Measurements from ENCODE around the gene ATOX1.
"Not testable (repeated sequence)": the region's sequence is repeated elsewhere in the genome, so short reads cannot be mapped to it uniquely, and the experiment has no call there.

ATOX1 gene

GRCh38 chr5:151734064-151734408, 24.4 kb downstream of the ATOX1 start:
- DNase-seq (ENCODE audit: low spot score) = no peak

GRCh38 chr5:151733358-151734063, 24.9 kb downstream of the ATOX1 start:
- no peak for FAIRE-seq
- DNase-seq (ENCODE audit: low spot score) = no peak

More at GRCh38 chr5:151734064-151734408, 24.4 kb downstream of the ATOX1 start:
- no peak for FAIRE-seq

GRCh38 chr5:151730381-151730780, 28.1 kb downstream of the ATOX1 start:
- no peak for FAIRE-seq
- DNase-seq (ENCODE audit: low spot score) = no peak

DNA sequence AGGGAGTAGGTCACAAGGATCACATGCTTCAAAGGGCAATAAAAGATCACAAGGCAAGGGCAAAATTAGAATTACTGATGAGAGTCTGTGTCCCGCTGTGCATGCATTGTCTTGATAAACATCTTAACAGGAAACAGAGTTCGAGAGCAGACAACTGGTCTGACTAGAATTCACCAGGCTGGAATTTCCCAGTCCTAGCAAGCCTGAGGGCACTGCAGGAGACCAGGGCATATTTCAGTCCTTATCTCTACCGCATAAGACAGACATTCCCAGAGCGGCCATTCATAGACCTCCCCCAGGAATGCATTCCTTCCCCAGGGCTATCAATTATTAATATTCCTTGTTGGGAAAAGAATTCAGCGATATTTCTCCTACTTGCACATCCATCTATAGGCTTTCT, 28.8 kb downstream of the ATOX1 start:
- DNase-seq (ENCODE audit: low spot score) = peak; percentile 13
- not testable (repeated sequence) for FAIRE-seq

GRCh38 chr5:151724360-151724759, 34.1 kb downstream of the ATOX1 start:
- no peak for DNase-seq (ENCODE audit: low spot score)
- FAIRE-seq = no peak

DNA sequence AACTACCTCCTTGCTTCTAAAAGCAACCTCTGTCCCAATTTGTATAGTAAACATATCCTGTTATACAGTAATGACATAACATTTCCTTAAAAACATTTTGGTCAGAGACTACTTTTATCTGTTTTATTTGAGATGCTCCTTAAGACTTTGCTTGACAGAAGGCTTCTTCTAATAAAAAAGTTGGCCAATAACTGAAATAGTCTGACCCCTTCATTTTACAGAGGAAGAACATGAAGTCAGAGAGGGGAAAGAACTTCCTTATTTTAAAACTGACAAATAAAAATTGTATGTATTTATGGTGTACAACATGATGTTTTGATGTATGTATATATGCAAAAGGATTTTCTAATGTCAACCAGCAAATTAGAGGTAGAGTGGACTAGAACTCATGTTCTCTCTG, 35.9 kb downstream of the ATOX1 start:
- DNase-seq (ENCODE audit: low spot score) (no peak), FAIRE-seq (no peak)

DNA sequence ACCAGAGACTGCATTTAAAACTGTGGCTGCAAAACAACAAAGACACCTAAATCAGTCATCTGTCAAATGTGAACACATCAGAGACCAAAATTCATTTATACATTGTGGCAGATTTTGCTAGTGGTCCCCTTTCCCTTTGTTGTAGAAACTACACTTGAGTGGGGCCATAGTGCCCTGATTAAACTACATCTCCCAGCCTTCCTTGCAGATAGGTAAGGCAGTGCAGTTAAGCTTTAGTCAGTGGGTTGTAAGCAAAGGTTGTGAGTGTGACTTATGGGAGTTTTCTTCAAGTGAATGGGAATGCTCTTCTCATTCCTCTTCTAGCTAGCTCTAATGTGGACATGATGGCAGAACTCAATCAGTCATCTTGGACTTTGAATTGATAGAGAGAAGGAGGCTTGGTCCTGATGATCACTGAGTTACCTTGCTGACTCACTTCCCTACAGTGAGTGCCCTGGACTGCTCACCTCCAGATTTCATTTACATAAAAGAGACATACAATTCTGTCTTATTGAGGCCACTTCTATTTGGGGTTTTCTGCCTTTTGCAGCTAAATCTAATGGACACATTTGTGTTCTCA, 36.5 kb downstream of the ATOX1 start:
- FAIRE-seq (no peak), DNase-seq (ENCODE audit: low spot score) (no peak)

DNA sequence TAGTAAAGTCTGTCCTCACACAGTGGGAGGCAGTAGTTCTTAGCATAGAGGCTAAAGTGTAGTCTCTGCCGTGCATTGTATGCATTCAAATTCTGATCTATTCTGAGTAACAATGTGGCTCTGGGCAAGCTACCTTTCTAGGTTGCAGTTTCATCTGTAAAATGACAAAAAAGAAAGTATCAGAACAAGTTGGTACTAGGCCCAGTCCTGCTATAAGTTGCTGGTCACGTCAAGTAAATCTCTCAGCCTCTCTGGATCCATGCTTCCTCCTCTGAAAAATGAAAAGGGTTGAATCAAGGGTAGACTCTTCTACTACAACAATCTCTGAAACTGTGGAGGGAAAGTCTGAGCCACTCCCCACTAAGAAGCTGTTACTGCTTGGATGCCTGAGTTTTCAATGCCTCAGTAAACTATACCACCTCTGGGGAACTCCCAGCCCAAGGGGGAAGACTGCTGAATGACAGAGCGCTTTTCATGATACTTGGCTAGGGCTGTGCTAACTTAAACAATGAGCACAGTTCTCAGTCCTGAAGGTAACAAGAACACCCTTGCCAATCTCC, 37.3 kb downstream of the ATOX1 start:
- DNase-seq (ENCODE audit: low spot score) = no peak
- no peak for FAIRE-seq

DNA sequence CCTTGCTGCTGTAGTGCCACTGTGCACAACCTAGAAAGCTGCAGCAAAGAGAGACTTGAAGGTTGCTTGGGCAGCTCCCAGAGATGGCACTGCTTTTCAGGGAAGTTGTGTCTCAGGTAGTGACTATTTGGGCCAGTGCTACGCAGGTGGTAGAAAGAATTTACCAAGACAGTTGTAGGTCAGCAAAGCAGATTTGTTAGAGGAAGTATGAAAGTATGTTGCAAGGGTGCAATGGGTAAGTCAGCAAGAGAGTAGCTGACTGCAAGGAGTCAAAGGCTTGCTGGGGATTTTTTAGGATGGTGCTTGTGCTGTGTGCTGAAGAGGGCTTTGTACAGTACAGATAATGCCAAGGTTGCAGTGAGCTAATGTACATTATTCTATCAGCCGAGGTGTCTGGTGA, 38.2 kb downstream of the ATOX1 start:
- FAIRE-seq = no peak
- no peak for DNase-seq (ENCODE audit: low spot score)

- no peak for DNase-seq (ENCODE audit: low spot score)
- FAIRE-seq = no peak
These were observed 39.0 kb downstream of the ATOX1 start for GRCh38 chr5:151719228-151720000.

GRCh38 chr5:151718646-151719045, 39.8 kb downstream of the ATOX1 start:
- FAIRE-seq (no peak), DNase-seq (ENCODE audit: low spot score) (no peak)

DNA sequence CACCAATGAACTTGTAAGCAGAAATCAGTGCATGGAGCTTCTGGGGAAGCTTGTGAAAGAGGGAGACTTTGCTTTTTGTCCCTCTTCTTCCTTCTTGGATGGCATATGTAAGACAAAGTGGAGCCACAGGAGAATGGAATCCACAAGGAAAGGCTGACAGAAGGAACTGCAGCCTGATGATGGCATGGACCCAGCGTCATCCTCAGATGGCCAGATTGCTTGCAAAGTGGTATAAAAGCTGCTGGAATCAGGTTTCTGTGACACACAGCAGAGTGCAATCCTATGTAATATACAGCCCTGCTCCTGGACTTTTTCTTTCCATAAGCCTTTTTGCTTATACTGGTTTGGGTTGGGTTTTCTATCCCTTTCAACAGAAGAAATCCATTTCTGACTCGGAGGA, 40.3 kb downstream of the ATOX1 start:
- no peak for DNase-seq (ENCODE audit: low spot score)
- FAIRE-seq = no peak

- FAIRE-seq (no peak), DNase-seq (ENCODE audit: low spot score) (no peak)
These were observed 41.0 kb downstream of the ATOX1 start for GRCh38 chr5:151717416-151717815.

DNA sequence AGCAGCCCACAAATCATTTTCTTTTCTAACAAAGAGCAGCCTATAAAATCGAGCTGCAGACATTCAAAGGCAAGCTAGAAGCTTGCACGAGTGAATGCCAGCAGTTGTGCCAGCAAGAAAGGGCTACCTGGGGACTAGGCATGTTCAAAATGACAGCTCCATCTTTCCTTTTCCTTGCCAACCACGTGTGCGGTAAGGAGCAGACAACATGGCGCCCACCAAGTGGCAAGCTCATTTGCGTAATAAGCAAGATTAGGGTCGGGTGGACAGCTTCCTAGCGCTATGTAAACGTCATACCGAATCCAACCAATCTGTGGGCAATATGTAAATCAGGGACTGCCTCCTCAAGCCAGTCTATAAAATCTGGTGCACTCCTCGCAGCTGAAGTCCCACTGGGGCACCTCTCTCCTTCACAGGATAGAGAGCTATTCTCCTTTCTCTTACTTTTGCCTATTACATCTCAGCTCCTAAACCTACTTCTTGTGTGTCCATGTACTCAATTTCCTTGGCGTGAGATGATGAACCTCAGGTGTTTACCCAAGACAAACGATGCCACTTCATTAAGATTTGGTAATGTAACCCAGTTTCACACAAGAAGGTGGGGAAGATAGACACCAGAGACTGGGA, 49.2 kb downstream of the ATOX1 start:
- FAIRE-seq = no peak
- DNase-seq (ENCODE audit: low spot score) = no peak

GRCh38 chr5:151708126-151708525, 50.3 kb downstream of the ATOX1 start:
- no peak for FAIRE-seq
- DNase-seq (ENCODE audit: low spot score) = peak; percentile 24

DNA sequence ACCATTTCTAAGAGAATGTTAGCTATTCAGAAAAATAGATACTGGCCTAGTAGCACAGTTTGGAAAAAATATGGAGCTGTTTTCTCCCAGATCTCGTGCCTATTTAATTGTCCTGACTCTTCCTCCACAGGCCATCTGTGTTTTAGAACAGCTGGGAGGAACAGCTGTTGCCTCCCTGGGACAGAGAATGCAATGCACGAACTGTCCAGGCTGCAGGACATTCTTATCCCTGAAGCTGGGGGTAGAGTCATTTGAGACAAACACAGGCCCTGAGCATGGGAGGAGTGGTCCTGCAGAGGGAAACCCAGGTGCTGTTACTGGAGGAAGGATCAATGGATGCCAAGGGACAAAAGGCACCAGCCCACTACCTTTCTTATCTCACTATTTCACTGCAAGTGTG, 50.9 kb downstream of the ATOX1 start:
- DNase-seq (ENCODE audit: low spot score) (no peak), FAIRE-seq (no peak)

GRCh38 chr5:151706906-151707305, 51.5 kb downstream of the ATOX1 start:
- DNase-seq (ENCODE audit: low spot score) = peak; percentile 89

DNA sequence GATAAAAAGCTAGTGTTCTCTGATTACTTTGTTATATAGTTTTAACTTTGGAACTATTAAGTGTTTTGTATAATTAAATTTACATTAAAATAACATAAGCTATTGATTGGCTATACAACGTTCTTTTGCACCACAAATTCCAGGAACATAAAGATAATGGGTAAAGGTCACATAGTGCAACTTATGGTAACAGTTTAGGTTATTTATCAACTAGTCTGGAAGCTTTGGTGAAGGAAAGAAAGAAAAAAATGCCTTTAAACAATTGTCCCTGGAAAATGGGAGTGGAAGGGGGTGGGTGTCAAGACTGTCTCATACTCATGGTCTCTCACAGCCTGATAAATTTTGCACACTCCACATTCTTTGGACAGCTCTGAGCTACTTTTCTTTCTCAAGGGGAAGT, 54.7 kb downstream of the ATOX1 start:
- peak; percentile 60 for FAIRE-seq
- no peak for DNase-seq (ENCODE audit: low spot score)

More at GRCh38 chr5:151706906-151707305, 51.5 kb downstream of the ATOX1 start:
- peak; percentile 87 for FAIRE-seq

DNA sequence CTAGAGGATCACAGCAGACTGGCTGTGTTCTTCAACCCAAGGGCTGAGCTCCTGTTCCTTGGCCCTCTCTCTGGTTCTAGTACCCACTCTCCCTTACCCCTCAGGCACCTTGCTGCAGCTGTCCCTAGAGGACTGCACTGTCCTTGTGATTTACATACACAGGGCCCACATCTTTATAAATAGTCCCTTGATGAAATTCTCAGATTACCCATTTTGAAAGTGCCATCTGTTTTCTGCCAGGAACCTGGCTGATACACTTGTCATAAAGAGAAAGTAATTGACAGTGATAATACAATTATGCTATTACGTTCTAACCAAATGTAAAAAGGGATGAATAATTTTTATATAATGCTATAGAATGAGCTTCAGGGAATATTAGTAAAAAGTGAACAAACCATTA, 55.2 kb downstream of the ATOX1 start:
- DNase-seq (ENCODE audit: low spot score) (no peak), FAIRE-seq (no peak)

- peak; percentile 89 for FAIRE-seq
- peak; percentile 64 for DNase-seq (ENCODE audit: low spot score)
These were observed 57.6 kb downstream of the ATOX1 start for GRCh38 chr5:151700820-151701219.

GRCh38 chr5:151700296-151700695, 58.1 kb downstream of the ATOX1 start:
- DNase-seq (ENCODE audit: low spot score) (no peak), FAIRE-seq (no peak)
